Neuronal stem cell (in vitro differentiated cells): ENCODE measurements around the gene TMEM165.

Experiments used
- DNase-seq: peaks from one replicate; pipeline ENCODE4 v3.0.0-alpha.2; 2013; ENCODE audit warnings: low spot score
- H2AFZ ChIP-seq: one replicate; pipeline ENCODE4 v1.6.1; 2013; ENCODE audit warnings: mild to moderate bottlenecking, low read length, inconsistent platforms
- H2AK5ac ChIP-seq: 2 replicates; pipeline ENCODE4 v1.6.1; 2013; ENCODE audit warnings: low read depth, mild to moderate bottlenecking, inconsistent platforms, low read length, moderate library complexity, mixed read lengths
- H2BK120ac ChIP-seq: 2 replicates; pipeline ENCODE4 v1.6.1; 2013; ENCODE audit warnings: low read depth, mild to moderate bottlenecking, inconsistent platforms, low read length, moderate library complexity, mixed read lengths
- H2BK12ac ChIP-seq: one replicate; pipeline ENCODE4 v1.6.1; 2013; ENCODE audit warnings: low read length, inconsistent platforms
- H2BK15ac ChIP-seq: 2 replicates; pipeline ENCODE4 v1.6.1; 2013; ENCODE audit warnings: mild to moderate bottlenecking, low read length, inconsistent platforms, mixed read lengths
- H2BK5ac ChIP-seq: one replicate; pipeline ENCODE4 v1.6.1; 2013; ENCODE audit warnings: inconsistent platforms, mild to moderate bottlenecking, low read length, moderate library complexity
- H3K14ac ChIP-seq: one replicate; pipeline ENCODE4 v1.6.1; 2013; ENCODE audit warnings: low read length, inconsistent platforms
- H3K18ac ChIP-seq: 2 replicates; pipeline ENCODE4 v1.6.1; 2013; ENCODE audit warnings: low read length, inconsistent platforms
- H3K23ac ChIP-seq: 2 replicates; pipeline ENCODE4 v1.6.1; 2013; ENCODE audit warnings: low read depth, mild to moderate bottlenecking, mixed read lengths, low read length, inconsistent platforms; ENCODE audit not compliant: poor library complexity
- H3K27ac ChIP-seq: replicated peaks from 3 replicates; pipeline ENCODE4 v1.5.1; 2013; ENCODE audit warnings: low read length, inconsistent platforms
- H3K27me3 ChIP-seq, 3 experiments: 2 replicates each; pipeline ENCODE4 v1.6.1; 2013; ENCODE audit warnings: low read length in 3 of 3, mild to moderate bottlenecking in 2 of 3, inconsistent platforms in 1 of 3, low read depth in 1 of 3, mixed read lengths in 1 of 3, moderate library complexity in 1 of 3; ENCODE audit not compliant: control insufficient read depth in 3 of 3, insufficient read depth in 3 of 3
- H3K36me3 ChIP-seq, 2 donors: replicated peaks in 1 of 2; 2 replicates each; pipeline ENCODE4 v1.6.1; 2013; ENCODE audit warnings: low read length in 2 of 2; ENCODE audit not compliant: control insufficient read depth in 2 of 2, insufficient read depth in 2 of 2
- H3K4ac ChIP-seq: 2 replicates; pipeline ENCODE4 v1.6.1; 2013; ENCODE audit warnings: inconsistent platforms, mild to moderate bottlenecking, low read length, moderate library complexity
- H3K4me1 ChIP-seq, 2 donors: 1 replicate in 1 of 2; 2 replicates in 1 of 2; pipeline ENCODE4 v1.6.1; 2013; ENCODE audit warnings: low read length in 2 of 2, low read depth in 1 of 2; ENCODE audit not compliant: control insufficient read depth in 2 of 2, insufficient read depth in 1 of 2
- H3K4me2 ChIP-seq: one replicate; pipeline ENCODE4 v1.6.1; 2013; ENCODE audit warnings: mild to moderate bottlenecking, low read length, inconsistent platforms; ENCODE audit not compliant: insufficient read depth, poor library complexity, severe bottlenecking
- H3K4me3 ChIP-seq, 2 donors: 2 replicates each; pipeline ENCODE4 v1.5.1; 2013; ENCODE audit warnings: low read length in 2 of 2, mild to moderate bottlenecking in 2 of 2, inconsistent platforms in 1 of 2, moderate library complexity in 1 of 2
- H3K79me1 ChIP-seq: one replicate; pipeline ENCODE4 v1.6.1; 2013; ENCODE audit warnings: low read depth, mild to moderate bottlenecking, inconsistent platforms, low read length, moderate library complexity
- H3K9ac ChIP-seq: one replicate; pipeline ENCODE4 v1.6.1; 2013; ENCODE audit warnings: mild to moderate bottlenecking, low read depth, low read length, inconsistent platforms; ENCODE audit not compliant: poor library complexity
- H3K9me3 ChIP-seq, 2 donors: replicated peaks in 1 of 2; 2 replicates each; pipeline versions ENCODE3 to v1.6.1; 2013; ENCODE audit warnings: low read length in 2 of 2, mild to moderate bottlenecking in 2 of 2, inconsistent platforms in 1 of 2, low read depth in 1 of 2, mixed read lengths in 1 of 2, moderate library complexity in 1 of 2; ENCODE audit not compliant: control insufficient read depth in 2 of 2, insufficient read depth in 1 of 2
- H4K8ac ChIP-seq: one replicate; pipeline ENCODE4 v1.6.1; 2013; ENCODE audit warnings: low read depth, mild to moderate bottlenecking, inconsistent platforms, low read length, moderate library complexity
- H4K91ac ChIP-seq: one replicate; pipeline ENCODE4 v1.6.1; 2013; ENCODE audit warnings: low read length, low read depth, mild to moderate bottlenecking, inconsistent platforms; ENCODE audit not compliant: poor library complexity
- WGBS, 2 donors: extraction: QIAGEN DNeasy Blood & Tissue Kit; methylation state at CpG; one replicate each; pipeline ENCODE4 v1.1.7; 2013; ENCODE audit warnings: missing lambda C conversion rate in 2 of 2, mixed read lengths in 1 of 2; ENCODE audit not compliant: insufficient read length in 2 of 2, insufficient replicate concordance in 1 of 2; ENCODE audit errors: extremely low coverage in 2 of 2; 5-methylcytosine and 5-hydroxymethylcytosine counted together

TMEM165 gene

GRCh38 chr4:55381502-55381901, 14.3 kb upstream of the TMEM165 start:
- Histone ChIP-seq H2BK5ac (no peak overlapping the region), H3K9me3 (no peaks in the 10 kb centered on the region), H2AFZ (no peak overlapping the region), H2AK5ac (no peak overlapping the region), H4K91ac (no peak overlapping the region), H3K4me3 (no peak overlapping the region), H3K79me1 (no peaks in the 10 kb centered on the region), H3K4ac (no peak overlapping the region), H3K14ac (no peak overlapping the region), H3K4me1 (peaks cover 0 to 2% of the 10 kb centered on the region in 2 donors), H3K36me3 (no peaks in the 10 kb centered on the region), H3K27me3 (no peaks in the 10 kb centered on the region), H2BK120ac (no peak overlapping the region), H3K23ac (no peak overlapping the region), H2BK15ac (peak overlapping the region; percentile 32), H4K8ac (no peak overlapping the region), H3K4me2 (no peak overlapping the region), H2BK12ac (no peak overlapping the region), H3K9ac (no peak overlapping the region), H3K27ac (no peak overlapping the region), H3K18ac (peak overlapping the region; percentile 38)
- no peak for DNase-seq
- no CpG with 5 or more reads among the region's 7 CpGs for WGBS, 2 donors

GRCh38 chr4:55382488-55383003, 13.2 kb upstream of the TMEM165 start:
- no CpG with 5 or more reads among the region's 3 CpGs for WGBS, 2 donors
- peaks cover 0 to 2% of the 10 kb centered on the region in 2 donors for H3K4me1 ChIP-seq
- no peak overlapping the region for H4K8ac ChIP-seq
- H3K27ac ChIP-seq: no peak overlapping the region
- H2BK12ac ChIP-seq: no peak overlapping the region
- H3K18ac ChIP-seq: no peak overlapping the region
- no peak overlapping the region for H2BK5ac ChIP-seq
- no peak overlapping the region for H2AFZ ChIP-seq
- H3K36me3 ChIP-seq: no peaks in the 10 kb centered on the region
- H3K4ac ChIP-seq: no peak overlapping the region
- no peak overlapping the region for H4K91ac ChIP-seq
- no peak overlapping the region for H2BK120ac ChIP-seq
- DNase-seq: no peak
- H2AK5ac ChIP-seq: no peak overlapping the region
- H3K9me3 ChIP-seq: no peaks in the 10 kb centered on the region
- no peaks in the 10 kb centered on the region for H3K79me1 ChIP-seq
- no peak overlapping the region for H3K9ac ChIP-seq
- no peak overlapping the region for H3K14ac ChIP-seq
- no peak overlapping the region for H2BK15ac ChIP-seq
- H3K4me2 ChIP-seq: no peak overlapping the region
- no peaks in the 10 kb centered on the region for H3K27me3 ChIP-seq
- no peak overlapping the region for H3K4me3 ChIP-seq
- no peak overlapping the region for H3K23ac ChIP-seq

DNA sequence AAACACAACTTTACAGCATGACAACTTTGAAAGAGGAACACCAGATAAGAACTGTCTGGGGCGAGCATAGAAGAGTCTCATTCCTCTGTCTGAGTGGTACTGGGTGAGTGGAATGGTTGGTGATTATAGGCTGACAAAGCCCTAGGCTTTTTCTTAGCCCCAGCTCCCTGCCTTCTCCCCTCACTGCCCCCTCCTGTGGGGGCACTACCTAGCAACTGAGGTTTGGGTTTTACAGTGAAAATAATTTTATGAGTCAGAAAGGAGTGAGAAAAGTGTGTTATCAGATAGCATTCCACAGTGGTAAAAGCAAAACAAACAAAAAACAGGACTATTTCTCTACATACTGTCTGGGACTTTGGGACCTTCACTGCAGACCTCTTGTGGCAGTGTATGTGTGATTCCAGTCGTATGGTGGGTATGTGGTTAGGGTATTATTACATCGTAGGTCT, 10.5 kb upstream of the TMEM165 start:
- Histone ChIP-seq H3K79me1 (no peaks in the 10 kb centered on the region), H2BK15ac (no peak overlapping the region), H3K23ac (no peak overlapping the region), H3K4me1 (peaks cover 0 to 2% of the 10 kb centered on the region in 2 donors), H3K4me3 (no peak overlapping the region), H3K9me3 (no peaks in the 10 kb centered on the region), H2BK12ac (no peak overlapping the region), H3K27ac (no peak overlapping the region), H3K18ac (no peak overlapping the region), H3K9ac (no peak overlapping the region), H4K91ac (no peak overlapping the region), H2BK5ac (no peak overlapping the region), H3K4me2 (no peak overlapping the region), H2AK5ac (no peak overlapping the region), H3K14ac (no peak overlapping the region), H3K4ac (no peak overlapping the region), H3K36me3 (no peaks in the 10 kb centered on the region), H2AFZ (no peak overlapping the region), H2BK120ac (no peak overlapping the region), H4K8ac (no peak overlapping the region), H3K27me3 (no peaks in the 10 kb centered on the region)
- DNase-seq: no peak
- WGBS, 2 donors: no CpG with 5 or more reads among the region's 3 CpGs

- Histone ChIP-seq H2AFZ (peak overlapping the region; percentile 70), H2BK5ac (no peak overlapping the region), H3K4me2 (no peak overlapping the region), H3K4ac (no peak overlapping the region), H3K9me3 (no peaks in the 10 kb centered on the region), H3K27ac (no peak overlapping the region), H3K36me3 (no peaks in the 10 kb centered on the region), H3K23ac (no peak overlapping the region), H3K4me3 (no peak overlapping the region), H3K9ac (no peak overlapping the region), H2BK12ac (no peak overlapping the region), H2BK15ac (no peak overlapping the region), H4K91ac (no peak overlapping the region), H2AK5ac (no peak overlapping the region), H3K14ac (no peak overlapping the region), H3K27me3 (no peaks in the 10 kb centered on the region), H3K79me1 (no peaks in the 10 kb centered on the region), H3K18ac (no peak overlapping the region), H2BK120ac (no peak overlapping the region), H4K8ac (no peak overlapping the region), H3K4me1 (peaks cover 0 to 2% of the 10 kb centered on the region in 2 donors)
- no peak for DNase-seq
These were observed 9.7 kb upstream of the TMEM165 start for GRCh38 chr4:55386073-55386472.
